ENCODE data around the gene ADAM12.

Gene ADAM12

GRCh38 chr10:126256864-126257263 is 131.4 kb downstream of the ADAM12 start:
- Mint-ChIP-seq H3K27ac (no peak overlapping the region), H3K36me3 (ENCODE audit: low read depth) (peaks cover 10% of the 10 kb centered on the region), H3K9me3 (peaks cover 12% of the 10 kb centered on the region), H3K27me3 (ENCODE audit: low read depth) (peaks cover 7% of the 10 kb centered on the region), H3K4me1 (peaks cover 38% of the 10 kb centered on the region), H3K4me3 (no peak overlapping the region)
- TF ChIP-seq, protein P1, sequence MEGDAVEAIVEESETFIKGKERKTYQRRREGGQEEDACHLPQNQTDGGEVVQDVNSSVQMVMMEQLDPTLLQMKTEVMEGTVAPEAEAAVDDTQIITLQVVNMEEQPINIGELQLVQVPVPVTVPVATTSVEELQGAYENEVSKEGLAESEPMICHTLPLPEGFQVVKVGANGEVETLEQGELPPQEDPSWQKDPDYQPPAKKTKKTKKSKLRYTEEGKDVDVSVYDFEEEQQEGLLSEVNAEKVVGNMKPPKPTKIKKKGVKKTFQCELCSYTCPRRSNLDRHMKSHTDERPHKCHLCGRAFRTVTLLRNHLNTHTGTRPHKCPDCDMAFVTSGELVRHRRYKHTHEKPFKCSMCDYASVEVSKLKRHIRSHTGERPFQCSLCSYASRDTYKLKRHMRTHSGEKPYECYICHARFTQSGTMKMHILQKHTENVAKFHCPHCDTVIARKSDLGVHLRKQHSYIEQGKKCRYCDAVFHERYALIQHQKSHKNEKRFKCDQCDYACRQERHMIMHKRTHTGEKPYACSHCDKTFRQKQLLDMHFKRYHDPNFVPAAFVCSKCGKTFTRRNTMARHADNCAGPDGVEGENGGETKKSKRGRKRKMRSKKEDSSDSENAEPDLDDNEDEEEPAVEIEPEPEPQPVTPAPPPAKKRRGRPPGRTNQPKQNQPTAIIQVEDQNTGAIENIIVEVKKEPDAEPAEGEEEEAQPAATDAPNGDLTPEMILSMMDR (IDR thresholded peaks at IDR 0.05; ENCODE audit: unreplicated experiment in 3 of 3) = no peak

GRCh38 chr10:126255313-126255712 is 133.0 kb downstream of the ADAM12 start:
- Mint-ChIP-seq H3K4me1 (peaks cover 29% of the 10 kb centered on the region), H3K9me3 (peaks cover 12% of the 10 kb centered on the region), H3K27me3 (ENCODE audit: low read depth) (peaks cover 8% of the 10 kb centered on the region), H3K36me3 (ENCODE audit: low read depth) (peaks cover 11% of the 10 kb centered on the region), H3K27ac (peak overlapping the region in 1 of 3 experiments; percentile 22), H3K4me3 (no peak overlapping the region)
- TF ChIP-seq, protein P1 (IDR thresholded peaks at IDR 0.05; ENCODE audit: unreplicated experiment in 3 of 3) = no peak

- Mint-ChIP-seq H3K4me1 (peaks cover 26% of the 10 kb centered on the region), H3K36me3 (ENCODE audit: low read depth) (peaks cover 11% of the 10 kb centered on the region), H3K9me3 (peaks cover 12% of the 10 kb centered on the region), H3K27ac (peak overlapping the region; percentile 73 to 77 (median 75)), H3K27me3 (ENCODE audit: low read depth) (peaks cover 8% of the 10 kb centered on the region), H3K4me3 (peak overlapping the region in 1 of 3 experiments; percentile 17)
- TF ChIP-seq, protein P1 (IDR thresholded peaks at IDR 0.05; ENCODE audit: unreplicated experiment in 3 of 3) = no peak
These were observed 134.7 kb downstream of the ADAM12 start for GRCh38 chr10:126253611-126253998.

GRCh38 chr10:126252884-126253610 is 135.2 kb downstream of the ADAM12 start:
- Mint-ChIP-seq H3K9me3 (peaks cover 12% of the 10 kb centered on the region), H3K27me3 (ENCODE audit: low read depth) (peaks cover 8% of the 10 kb centered on the region)
- TF ChIP-seq, protein P1 (IDR thresholded peaks at IDR 0.05; ENCODE audit: unreplicated experiment in 3 of 3) = no peak

GRCh38 chr10:126251778-126252407 is 136.4 kb downstream of the ADAM12 start:
- Mint-ChIP-seq H3K4me3 (no peak overlapping the region), H3K27ac (no peak overlapping the region), H3K36me3 (ENCODE audit: low read depth) (peaks cover 11% of the 10 kb centered on the region), H3K27me3 (ENCODE audit: low read depth) (peaks cover 12% of the 10 kb centered on the region), H3K4me1 (peaks cover 24% of the 10 kb centered on the region), H3K9me3 (peaks cover 12% of the 10 kb centered on the region)
- TF ChIP-seq, protein P1 (IDR thresholded peaks at IDR 0.05; ENCODE audit: unreplicated experiment in 3 of 3) = no peak

More at GRCh38 chr10:126252884-126253610, 135.2 kb downstream of the ADAM12 start:
- Mint-ChIP-seq H3K4me1 (peaks cover 24% of the 10 kb centered on the region), H3K27ac (peak overlapping the region; percentile 73 to 77 (median 75)), H3K36me3 (ENCODE audit: low read depth) (peaks cover 11% of the 10 kb centered on the region), H3K4me3 (peak overlapping the region in 1 of 3 experiments; percentile 17)

Data from nephron (organoid).